PC-9 (cell line): Measurements from ENCODE around the gene NAT16. TPM values are rescaled to one million over a fixed set of nuclear protein-coding genes. Genes with fewer than 3 reads are reported as not detected.

Source experiments
- BruUV-seq: library from RNA; stranded (reverse); fragments of 400-500 nt; replicated peaks from 2 replicates; lab custom pipeline; 2021; lab: Mats Ljungman, UMichigan
- CTCF ChIA-PET: fragments of 300-600 bp; sonication (Branson Sonifier 250); formaldehyde crosslinking; loops from one replicate; lab custom pipeline; 2022; ENCODE audit warnings: antibody characterized with exemption; lab: Charles Lee
- POLR2A ChIA-PET: fragments of 300-600 bp; sonication (Branson Sonifier 250); formaldehyde crosslinking; loops from one replicate; lab custom pipeline; 2022; ENCODE audit warnings: antibody characterized with exemption; ENCODE audit not compliant: unreplicated experiment; lab: Charles Lee
- DNase-seq, 2 experiments: peaks; one replicate each; pipeline versions ENCODE4 v3.0.0 to v3.0.0-alpha.2; 2015 to 2022; ENCODE audit warnings: mixed read lengths in 1 of 2
- H2AFZ ChIP-seq: fragments of 200-600 bp; sonication (generic); 2 replicates; pipeline ENCODE4 v1.8.1; 2017; ENCODE audit warnings: antibody characterized with exemption
- H3F3A ChIP-seq: fragments of 200-600 bp; sonication (generic); 2 replicates; pipeline ENCODE4 v1.8.1; 2017; ENCODE audit warnings: antibody characterized with exemption, mild to moderate bottlenecking, low read depth; ENCODE audit not compliant: insufficient read depth
- H3K27ac ChIP-seq: fragments of 200-600 bp; sonication (generic); 2 replicates; pipeline ENCODE4 v1.6.1; 2016; ENCODE audit warnings: mixed run types
- H3K27me3 ChIP-seq: fragments of 200-600 bp; sonication (generic); 2 replicates; pipeline ENCODE4 v1.6.1; 2016; ENCODE audit warnings: low read depth, mixed run types; ENCODE audit not compliant: insufficient read depth
- H3K36me3 ChIP-seq: fragments of 200-600 bp; sonication (generic); 2 replicates; pipeline ENCODE4 v1.6.1; 2016; ENCODE audit warnings: low read depth, mixed run types
- H3K4me1 ChIP-seq: fragments of 200-600 bp; sonication (generic); replicated peaks from 2 replicates; pipeline ENCODE4 v1.6.1; 2016; ENCODE audit warnings: mixed run types; ENCODE audit not compliant: insufficient read depth
- H3K4me2 ChIP-seq: fragments of 200-600 bp; sonication (generic); 2 replicates; pipeline ENCODE4 v1.6.1; 2017; ENCODE audit warnings: mixed run types
- H3K4me3 ChIP-seq: fragments of 200-600 bp; sonication (generic); 2 replicates; pipeline ENCODE4 v1.6.1; 2016; ENCODE audit warnings: mixed run types
- H3K79me2 ChIP-seq: fragments of 200-600 bp; sonication (generic); 2 replicates; pipeline ENCODE4 v1.6.1; 2017; ENCODE audit warnings: low read depth, mixed run types
- H3K9me2 ChIP-seq: fragments of 200-600 bp; sonication (generic); 2 replicates; pipeline ENCODE4 v1.8.1; 2017; ENCODE audit warnings: mild to moderate bottlenecking; ENCODE audit not compliant: insufficient read depth
- H3K9me3 ChIP-seq: fragments of 200-600 bp; sonication (generic); 2 replicates; pipeline ENCODE4 v1.8.1; 2016; ENCODE audit warnings: low read depth; ENCODE audit not compliant: insufficient read depth
- H4K20me1 ChIP-seq: fragments of 200-600 bp; sonication (generic); 2 replicates; pipeline ENCODE4 v1.8.1; 2017; ENCODE audit not compliant: insufficient read depth
- CTCF ChIP-seq: fragments of 200-600 bp; sonication (generic); conservative IDR thresholded peaks from 2 replicates; pipeline ENCODE4 v1.6.1; 2017; ENCODE audit warnings: mixed run types, antibody characterized with exemption, mild to moderate bottlenecking, moderate library complexity
- EZH2 ChIP-seq: fragments of 200-600 bp; sonication (generic); IDR thresholded peaks from 2 replicates; pipeline ENCODE4 v1.8.0; 2017; ENCODE audit warnings: antibody characterized with exemption, low read depth
- intact Hi-C: fragments of 100-400 bp; cut with micrococcal nuclease; formaldehyde crosslinking; loops from one replicate; pipeline ENCODE4 v1.10.0; 2022; ENCODE audit not compliant: unreplicated experiment
- total RNA-seq: library from RNA; stranded (reverse); gene quantifications from 2 replicates; pipeline ENCODE4 v1.2.3, GENCODE V29; 2021

NAT16 gene
- total RNA-seq, 1 experiment from 2014 or later, result not detected

DNA sequence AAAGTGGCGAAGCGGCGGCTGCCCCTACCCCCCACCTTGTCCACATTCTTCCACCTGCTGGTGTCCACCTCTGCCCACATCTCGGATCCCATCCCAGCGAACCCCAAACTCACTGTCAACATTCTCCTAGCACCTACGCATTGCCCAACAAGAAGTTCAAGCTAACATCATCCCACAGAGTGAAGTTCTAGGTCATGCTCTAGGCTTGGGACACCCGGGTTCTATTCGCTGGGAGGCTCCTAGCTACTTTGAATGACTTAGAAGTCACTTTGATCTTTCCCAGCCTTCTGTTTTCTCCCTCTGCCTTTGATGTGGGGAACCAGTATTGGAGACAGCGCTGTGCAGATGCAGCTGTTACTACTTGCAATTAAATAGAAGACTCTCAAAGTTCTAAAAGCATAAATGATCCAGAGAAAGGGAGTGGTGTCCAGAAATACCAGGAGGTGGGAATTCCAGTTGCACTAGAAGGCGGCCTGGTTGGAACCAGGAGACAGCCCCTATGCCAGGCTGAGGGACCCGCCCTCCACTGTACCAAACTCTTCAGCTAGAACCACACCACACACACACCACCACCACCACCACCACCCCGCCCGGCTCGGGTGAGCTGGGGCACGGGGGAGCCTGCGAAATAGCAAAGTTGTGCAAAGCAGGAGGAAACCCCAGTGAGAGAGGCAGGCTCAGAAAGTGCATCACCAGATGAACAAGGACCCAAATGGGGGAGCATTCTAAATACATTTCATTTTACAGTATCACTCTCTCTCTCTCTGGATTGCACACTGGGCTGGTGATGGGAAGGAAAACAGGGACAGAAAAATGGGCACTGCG is 9.3 kb downstream of the NAT16 start:
- Histone ChIP-seq H3K9me2 (no peaks in the 10 kb centered on the region), H3K4me3 (no peak overlapping the region), H4K20me1 (no peaks in the 10 kb centered on the region), H3F3A (peaks cover 15% of the 10 kb centered on the region; the same call in 1 of the 2 replicates), H2AFZ (no peak overlapping the region), H3K36me3 (no peaks in the 10 kb centered on the region), H3K27ac (no peak overlapping the region), H3K79me2 (no peaks in the 10 kb centered on the region), H3K27me3 (peaks cover 62% of the 10 kb centered on the region), H3K4me1 (peaks cover 26% of the 10 kb centered on the region), H3K4me2 (no peak overlapping the region), H3K9me3 (no peaks in the 10 kb centered on the region)
- ChIA-PET CTCF (interaction anchor here (1.3 kb wide), 1 partner anchor 27 kb away, joined by 5 read pairs; no protein-coding TSS in a partner anchor), POLR2A (no interaction called here)
- TF ChIP-seq CTCF, result no peak
- BruUV-seq, result no TSS peak
- DNase-seq, result no peak
- intact Hi-C loops, result no loop called here

GRCh38 chr7:101169838-101170551 is 10.1 kb downstream of the NAT16 start:
- H3K9me2 ChIP-seq, result no peaks in the 10 kb centered on the region
- no peak for TF ChIP-seq EZH2
- peak; percentile 91 for TF ChIP-seq CTCF
- no peak overlapping the region for H2AFZ ChIP-seq
- ChIA-PET CTCF (interaction anchor here (1.3 kb wide), 1 partner anchor 26 kb away, joined by 5 read pairs; no protein-coding TSS in a partner anchor), POLR2A (no interaction called here)
- no peak overlapping the region for H3K4me3 ChIP-seq
- no peaks in the 10 kb centered on the region for H3K36me3 ChIP-seq
- peaks cover 55% of the 10 kb centered on the region for H3K27me3 ChIP-seq
- peak in 1 of 2 experiments; percentile 78 for DNase-seq
- H3K4me2 ChIP-seq, result peak overlapping the region; percentile 49
- peaks cover 2% of the 10 kb centered on the region; the same call in 1 of the 2 replicates for H4K20me1 ChIP-seq
- peaks cover 15% of the 10 kb centered on the region; the same call in 1 of the 2 replicates for H3F3A ChIP-seq
- BruUV-seq, result no TSS peak
- H3K79me2 ChIP-seq, result peaks cover 2% of the 10 kb centered on the region; the same call in 1 of the 2 replicates
- no peaks in the 10 kb centered on the region for H3K9me3 ChIP-seq
- intact Hi-C loops, result no loop called here
- no peak overlapping the region for H3K27ac ChIP-seq
- H3K4me1 ChIP-seq, result peaks cover 32% of the 10 kb centered on the region

GRCh38 chr7:101169110-101169837 is 10.8 kb downstream of the NAT16 start:
- Histone ChIP-seq H3K4me3 (no peak overlapping the region), H3K27me3 (peaks cover 55% of the 10 kb centered on the region), H3F3A (peaks cover 12% of the 10 kb centered on the region; the same call in 1 of the 2 replicates), H3K9me2 (no peaks in the 10 kb centered on the region), H4K20me1 (peaks cover 7% of the 10 kb centered on the region; the same call in 1 of the 2 replicates), H3K9me3 (no peaks in the 10 kb centered on the region), H3K27ac (no peak overlapping the region), H3K36me3 (no peaks in the 10 kb centered on the region), H2AFZ (no peak overlapping the region), H3K4me2 (peak overlapping the region; percentile 49), H3K79me2 (peaks cover 6% of the 10 kb centered on the region; the same call in 1 of the 2 replicates), H3K4me1 (peaks cover 38% of the 10 kb centered on the region)
- BruUV-seq, result no TSS peak
- ChIA-PET CTCF (no interaction called here), POLR2A (no interaction called here)
- no peak for DNase-seq
- intact Hi-C loops, result no loop called here
- TF ChIP-seq CTCF (no peak), EZH2 (no peak)
